Activated effector memory CD4-positive, alpha-beta T cell treated with Interleukin-2 at 50 U/mL for 16 hours (primary cell): ENCODE results near the gene KRTAP10-7.
"Not testable (repeated sequence)": the region's sequence is repeated elsewhere in the genome, so short reads cannot be mapped to it uniquely, and the experiment has no call there.

Source experiments
- DNase-seq: peaks from one replicate; pipeline ENCODE4 v3.0.0-alpha.2; 2020

The KRTAP10-7 gene

DNA sequence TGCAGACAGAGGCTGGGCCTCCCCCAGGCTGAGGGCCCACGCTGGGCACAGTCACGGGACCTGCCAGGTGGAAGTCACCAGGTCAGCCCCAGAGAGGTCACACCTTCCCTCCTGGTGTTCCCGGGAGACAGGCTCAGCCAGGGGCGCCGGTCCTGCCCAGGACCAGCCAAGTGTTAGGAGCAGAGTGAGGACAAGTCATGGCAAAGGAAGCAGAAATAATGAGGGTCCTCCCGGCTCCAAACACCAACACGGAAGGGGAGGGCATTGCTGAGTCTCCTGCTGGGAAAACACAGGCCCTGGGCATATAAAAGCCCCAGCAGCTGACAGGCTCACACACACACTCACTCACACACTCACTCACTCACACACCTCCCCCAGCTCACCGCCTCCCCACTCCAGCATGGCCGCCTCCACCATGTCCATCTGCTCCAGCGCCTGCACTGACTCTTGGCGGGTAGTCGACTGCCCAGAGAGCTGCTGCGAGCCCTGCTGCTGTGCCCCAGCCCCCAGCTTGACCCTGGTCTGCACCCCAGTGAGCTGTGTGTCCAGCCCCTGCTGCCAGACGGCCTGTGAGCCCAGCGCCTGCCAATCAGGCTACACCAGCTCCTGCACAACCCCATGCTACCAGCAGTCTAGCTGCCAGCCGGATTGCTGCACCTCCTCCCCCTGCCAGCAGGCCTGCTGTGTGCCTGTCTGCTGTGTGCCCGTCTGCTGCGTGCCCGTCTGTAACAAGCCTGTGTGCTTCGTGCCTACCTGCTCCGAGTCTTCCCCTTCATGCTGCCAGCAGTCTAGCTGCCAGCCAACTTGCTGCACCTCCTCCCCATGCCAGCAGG, 36.8 kb downstream of the KRTAP10-7 start, which contains the start of gene KRTAP10-10:
TSS of gene KRTAP10-10 (plus strand) at position 339 of the 833 bp plus-strand sequence. CDS start at position 401, 62 bp downstream.
- DNase-seq, result no peak

DNA sequence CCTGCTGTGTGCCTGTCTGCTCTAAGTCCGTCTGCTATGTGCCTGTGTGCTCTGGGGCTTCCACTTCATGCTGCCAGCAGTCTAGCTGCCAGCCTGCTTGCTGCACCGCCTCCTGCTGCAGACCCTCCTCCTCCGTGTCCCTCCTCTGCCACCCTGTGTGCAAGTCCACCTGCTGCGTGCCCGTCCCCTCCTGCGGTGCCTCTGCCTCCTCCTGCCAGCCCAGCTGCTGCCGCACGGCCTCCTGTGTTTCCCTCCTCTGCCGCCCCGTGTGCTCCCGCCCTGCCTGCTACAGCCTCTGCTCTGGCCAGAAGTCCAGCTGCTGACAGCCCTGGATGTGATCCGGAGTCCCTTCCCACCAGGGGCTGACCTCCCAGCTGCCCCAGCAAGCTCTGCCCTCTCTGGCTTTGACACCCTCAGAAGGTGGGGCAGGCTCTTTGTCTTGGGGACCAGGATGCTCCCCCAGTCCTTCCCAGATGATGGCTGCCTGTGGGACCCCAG, 37.5 kb downstream of the KRTAP10-7 start:
- DNase-seq, result not testable (repeated sequence)

DNA sequence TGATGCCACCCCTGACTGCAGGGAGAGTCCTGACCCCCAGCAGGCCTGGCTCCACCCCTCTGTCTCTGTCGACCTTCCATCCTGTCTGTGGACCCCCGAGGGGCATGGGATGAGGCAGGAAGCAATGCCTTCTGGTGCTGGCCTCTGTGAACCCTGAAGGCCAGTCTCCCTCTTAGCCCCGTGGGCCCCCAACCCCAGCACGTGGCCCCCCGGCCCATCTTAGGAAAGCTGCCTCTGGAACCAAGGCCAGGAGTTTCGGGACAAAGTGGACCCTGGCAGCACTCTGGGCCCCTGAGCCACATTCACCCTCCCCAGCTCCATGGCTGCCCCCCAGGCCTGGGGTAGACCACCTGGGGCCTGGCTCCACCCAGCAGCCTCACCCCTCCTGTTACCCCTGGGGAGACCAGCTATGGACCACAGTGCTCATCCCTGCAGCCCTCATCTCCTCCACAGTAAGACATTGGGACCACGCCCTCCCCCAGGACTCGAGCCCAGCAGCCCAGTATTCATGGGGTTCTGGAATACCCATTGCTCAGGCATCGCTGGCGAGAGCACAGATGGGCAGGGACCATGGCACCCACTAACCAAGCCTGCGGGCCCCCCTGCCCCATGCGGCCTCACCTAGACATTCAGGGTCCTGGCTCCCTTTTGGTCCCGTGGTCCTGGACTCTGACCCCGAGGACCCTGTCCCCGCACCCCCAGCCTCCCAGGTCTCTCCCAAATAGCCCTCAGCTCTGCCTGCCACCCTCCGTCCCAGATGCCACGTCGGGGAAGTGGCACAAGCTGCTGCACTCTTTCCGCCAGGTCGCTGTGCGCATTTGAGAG, 38.3 kb downstream of the KRTAP10-7 start:
- DNase-seq, result not testable (repeated sequence)

DNA sequence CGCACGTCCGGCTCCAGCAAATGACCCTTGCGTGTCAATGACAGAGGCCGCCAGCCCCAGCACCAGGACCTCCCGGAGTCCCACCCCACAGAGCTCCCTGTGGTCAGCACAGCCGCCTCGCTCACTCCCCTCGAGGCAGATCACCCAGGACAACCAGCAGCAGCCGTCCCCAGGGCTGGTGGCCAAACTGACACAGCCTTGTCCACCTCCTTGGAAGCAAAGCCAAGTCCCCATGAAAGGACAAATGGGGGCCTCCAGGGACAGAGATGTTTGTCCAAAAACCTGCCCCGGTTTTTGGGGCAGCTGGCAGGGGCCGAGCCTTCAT, 38.9 kb downstream of the KRTAP10-7 start:
- no peak for DNase-seq

DNA sequence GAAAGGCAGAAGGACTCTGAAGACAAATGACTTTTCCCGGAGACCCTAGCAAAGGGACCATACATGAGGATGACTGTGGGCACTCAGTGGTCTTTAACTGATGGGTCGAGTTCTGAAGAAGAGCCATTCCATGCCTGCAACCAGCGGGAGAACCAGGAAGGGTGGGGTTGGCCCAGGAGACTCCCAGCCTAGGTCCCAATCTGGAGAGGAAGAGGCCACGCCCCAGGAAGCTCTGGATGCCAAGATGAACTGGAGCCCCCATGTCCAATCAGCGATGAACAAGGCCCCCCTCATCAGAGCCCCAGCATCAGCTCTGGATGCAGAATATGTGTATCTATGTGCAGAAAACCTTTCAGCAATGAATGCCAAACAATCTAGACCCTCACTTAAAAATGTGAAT, 40.4 kb downstream of the KRTAP10-7 start:
- no peak for DNase-seq

DNA sequence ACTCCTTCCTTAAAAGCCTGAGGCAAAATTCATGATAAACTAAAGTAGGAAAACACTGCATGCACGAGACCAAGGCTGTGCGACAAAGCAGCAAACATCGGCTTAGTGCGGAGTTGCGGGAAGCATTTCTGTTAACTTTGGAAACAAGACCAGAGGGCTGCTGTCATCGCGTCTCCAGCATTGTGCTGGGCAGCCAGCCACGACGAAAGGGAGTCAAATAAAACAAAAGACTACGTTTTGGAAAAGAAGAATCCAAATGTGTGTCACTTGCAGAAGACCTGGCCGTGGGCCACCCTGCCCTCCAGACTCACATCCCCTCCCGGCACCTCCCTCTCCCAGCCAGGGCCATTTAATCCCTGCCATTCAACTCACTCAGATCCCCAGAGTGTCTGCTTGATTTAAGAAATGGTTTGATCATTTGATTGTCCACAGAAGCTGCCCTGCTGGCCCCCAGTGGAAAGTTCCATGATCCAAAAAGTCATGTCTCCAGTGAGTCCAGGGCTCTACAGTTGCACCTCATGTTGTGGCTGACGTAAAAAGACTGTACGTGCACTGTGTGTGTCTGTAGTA, 43.4 kb downstream of the KRTAP10-7 start:
- DNase-seq, result no peak

DNA sequence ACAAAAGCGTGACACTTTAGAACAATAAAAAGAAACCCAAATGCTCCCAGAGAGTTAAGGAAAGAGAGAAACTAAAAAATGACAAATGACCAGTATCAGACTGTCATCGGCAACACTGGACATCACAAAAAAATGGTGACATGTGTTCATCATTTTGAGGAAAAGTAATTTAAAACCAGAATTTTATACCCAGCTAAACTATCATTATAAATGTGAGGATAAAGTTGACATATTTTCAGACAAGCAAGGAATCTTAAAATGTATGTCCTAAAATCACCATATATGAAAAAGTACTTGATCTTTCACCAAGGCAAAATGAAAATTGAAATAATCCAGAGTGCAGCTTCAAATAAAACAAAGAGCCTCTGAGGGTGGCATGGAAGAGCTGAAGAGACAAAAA, 44.5 kb downstream of the KRTAP10-7 start:
- no peak for DNase-seq

DNA sequence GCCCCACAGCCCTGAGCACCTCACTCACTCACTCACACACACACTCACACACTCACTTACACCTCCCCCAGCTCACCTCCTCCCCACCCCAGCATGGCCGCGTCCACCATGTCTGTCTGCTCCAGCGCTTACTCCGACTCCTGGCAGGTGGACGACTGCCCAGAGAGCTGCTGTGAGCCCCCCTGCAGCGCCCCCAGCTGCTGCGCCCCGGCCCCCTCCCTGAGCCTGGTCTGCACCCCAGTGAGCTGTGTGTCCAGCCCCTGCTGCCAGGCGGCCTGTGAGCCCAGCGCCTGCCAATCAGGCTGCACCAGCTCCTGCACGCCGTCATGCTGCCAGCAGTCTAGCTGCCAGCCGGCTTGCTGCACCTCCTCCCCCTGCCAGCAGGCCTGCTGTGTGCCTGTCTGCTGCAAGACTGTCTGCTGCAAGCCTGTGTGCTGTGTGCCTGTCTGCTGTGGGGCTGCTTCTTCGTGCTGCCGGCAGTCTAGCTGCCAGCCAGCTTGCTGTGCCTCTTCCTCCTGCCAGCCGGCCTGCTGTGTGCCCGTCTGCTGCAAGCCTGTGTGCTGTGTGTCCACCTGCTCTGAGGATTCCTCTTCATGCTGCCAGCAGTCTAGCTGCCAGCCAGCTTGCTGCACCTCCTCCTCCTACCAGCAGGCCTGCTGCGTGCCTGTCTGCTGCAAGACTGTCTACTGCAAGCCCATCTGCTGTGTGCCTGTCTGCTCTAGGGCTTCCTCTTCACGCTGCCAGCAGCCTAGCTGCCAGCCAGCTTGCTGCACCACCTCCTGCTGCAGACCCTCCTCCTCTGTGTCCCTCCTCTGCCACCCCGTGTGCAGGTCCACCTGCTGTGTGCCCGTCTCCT, 46.2 kb downstream of the KRTAP10-7 start, which contains the start of gene KRTAP10-11:
TSS of gene KRTAP10-11 (plus strand) at position 49 of the 856 bp plus-strand sequence. CDS start at position 94, 45 bp downstream.
- not testable (repeated sequence) for DNase-seq

DNA sequence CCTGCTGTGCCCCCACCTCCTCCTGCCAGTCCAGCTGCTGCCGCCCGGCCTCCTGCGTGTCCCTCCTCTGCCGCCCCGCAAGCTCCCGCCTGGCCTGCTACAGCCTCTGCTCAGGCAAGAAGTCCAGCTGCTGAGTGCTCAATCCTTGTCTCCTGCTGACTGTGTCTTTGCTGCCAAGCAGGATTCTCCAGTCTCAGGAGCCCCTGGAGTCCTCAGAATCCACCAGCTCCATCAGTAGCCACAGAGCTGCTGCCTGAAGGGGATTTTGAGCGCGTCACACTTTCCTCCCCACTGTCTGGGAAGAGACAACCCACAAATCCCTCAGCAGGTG, 46.8 kb downstream of the KRTAP10-7 start:
- DNase-seq, result no peak

DNA sequence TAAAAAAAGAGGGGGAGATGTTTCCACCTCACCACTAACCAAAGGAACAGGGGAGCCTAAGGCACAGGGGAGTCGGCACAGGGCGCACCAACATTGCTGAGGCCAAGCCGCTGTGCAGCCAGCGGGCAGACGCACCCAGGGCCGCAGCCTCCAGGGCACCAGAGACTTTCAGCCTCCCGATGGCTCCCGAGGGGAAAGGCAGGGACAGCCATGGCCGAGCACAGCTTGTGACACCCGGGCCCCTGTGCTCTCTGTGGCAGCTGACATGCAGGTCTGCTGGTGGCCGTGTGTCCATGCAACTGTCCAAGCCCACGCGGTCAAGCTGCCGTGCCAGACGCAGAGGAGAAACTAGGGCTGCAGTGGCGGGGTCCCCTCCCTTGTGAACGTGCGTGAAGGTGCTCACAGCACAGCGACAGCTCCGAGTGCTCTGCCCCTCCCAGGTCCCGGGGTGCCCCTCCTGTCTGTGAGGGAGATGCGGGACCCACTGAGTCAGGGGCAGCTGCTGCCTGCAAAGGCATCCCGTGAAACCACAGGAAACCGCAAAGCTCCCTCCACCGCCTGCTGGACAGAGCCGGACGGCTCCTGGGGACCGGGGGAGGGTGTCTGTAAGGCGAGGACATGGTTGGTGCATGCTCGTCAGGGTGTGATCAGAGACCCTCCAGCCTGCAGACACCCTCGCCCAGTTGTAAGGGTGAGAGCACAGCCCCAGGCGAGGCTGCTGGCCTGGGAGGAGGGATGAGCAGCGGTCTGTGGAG, 48.3 kb downstream of the KRTAP10-7 start:
- DNase-seq, result no peak

DNA sequence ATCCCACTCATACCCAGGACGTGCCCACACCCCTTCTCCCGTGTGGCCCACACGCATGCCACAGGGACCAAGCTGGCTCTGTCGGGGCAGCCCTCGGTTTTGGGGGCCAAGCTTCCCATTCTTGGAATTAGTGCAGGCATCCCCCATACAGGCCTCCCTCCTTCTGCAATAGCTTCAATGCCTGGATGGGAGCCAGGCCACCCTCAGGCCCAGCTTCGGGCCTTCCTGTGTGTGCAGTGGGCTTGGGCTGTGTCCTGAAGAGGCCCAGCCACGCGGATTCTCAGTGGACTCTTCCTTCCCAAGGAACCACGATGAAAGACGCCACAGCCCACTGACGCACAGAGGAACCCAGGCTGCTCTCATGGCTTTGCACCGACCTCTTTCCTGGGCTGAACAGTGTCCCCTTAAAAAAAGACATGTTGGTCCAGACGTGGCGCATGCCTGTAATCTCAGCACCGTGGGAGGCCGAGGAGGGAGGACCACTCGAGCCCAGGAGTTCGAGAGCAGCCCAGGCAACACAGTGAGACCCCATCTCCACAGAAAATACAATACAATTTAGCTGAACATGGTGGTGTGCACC, 49.2 kb downstream of the KRTAP10-7 start:
- no peak for DNase-seq

DNA sequence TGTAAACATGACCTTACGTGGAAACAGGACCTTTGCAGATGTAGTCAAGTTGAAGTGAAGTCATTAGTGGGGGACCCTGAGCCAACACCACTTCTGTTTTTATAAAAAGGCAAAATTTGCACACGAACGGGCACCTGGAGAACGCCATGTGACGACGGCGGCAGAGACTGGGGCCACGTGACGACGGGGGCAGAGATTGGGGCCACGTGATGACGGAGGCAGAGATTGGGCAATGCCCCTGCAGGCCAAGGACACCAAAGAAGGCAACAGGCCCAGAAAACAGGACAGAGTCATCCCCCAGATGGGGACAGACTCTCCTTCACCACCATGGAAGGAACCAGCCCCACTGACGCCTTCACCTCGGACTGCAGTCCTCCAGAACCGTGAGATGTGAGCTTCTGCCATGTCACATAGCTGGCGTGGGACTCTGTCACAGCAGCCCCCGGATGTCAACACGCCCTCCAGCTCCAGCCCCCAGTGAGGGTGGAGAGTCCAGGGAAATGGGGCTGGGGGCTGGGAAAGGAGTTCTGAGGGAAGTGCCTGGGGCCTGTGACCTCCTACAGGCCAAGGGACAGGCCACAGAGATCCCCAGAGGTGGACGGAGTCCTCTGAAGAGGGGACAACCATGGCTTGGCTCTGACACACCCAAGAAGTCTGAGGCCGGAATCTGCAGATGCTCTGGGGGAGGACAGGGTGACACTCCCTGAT, 50.0 kb downstream of the KRTAP10-7 start:
- DNase-seq, result no peak

DNA sequence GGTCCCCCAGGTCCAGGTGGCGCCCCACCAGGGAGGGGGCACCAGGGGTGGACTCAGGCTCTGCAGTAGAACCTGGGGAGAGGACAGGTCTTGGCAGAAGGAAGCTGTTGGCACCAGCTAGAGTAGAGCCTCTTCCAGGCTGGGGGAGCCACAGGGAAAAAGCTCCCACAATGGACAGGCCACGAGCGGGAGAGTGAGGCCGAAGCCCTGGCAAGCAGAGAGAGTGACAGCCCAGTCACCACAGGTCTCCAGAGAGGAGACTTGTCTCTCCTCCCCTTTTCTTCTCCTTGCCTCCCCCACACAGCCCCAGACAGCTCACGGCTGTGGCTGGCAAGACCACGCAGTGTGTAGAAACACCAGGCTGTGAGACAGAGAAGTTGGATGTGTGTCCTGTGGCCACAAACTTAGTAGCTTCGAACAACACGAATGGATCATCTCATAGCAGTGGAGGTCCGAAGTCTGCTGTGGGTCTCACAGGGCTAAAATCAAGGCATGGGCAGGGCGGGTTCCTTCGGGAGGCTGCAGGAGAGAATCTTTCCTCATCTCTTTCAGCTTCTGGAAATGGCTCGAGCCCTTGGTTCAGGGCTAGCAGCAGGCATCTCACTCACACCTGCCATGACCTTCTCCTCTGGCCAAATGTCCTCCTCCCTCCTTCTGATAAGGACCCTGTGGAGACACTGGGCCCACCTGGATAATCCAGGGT, 50.7 kb downstream of the KRTAP10-7 start:
- no peak for DNase-seq
